GM12892 (cell line): ENCODE data around the gene IL17RC.

Experiments
- POLR2A ChIP-seq: IDR thresholded peaks from 2 replicates; pipeline ENCODE4 v1.6.1; 2011; ENCODE audit warnings: low read depth, low read length, control low read depth
- POLR2AphosphoS5 ChIP-seq: IDR thresholded peaks from 2 replicates; pipeline ENCODE4 v1.6.1; 2011; ENCODE audit warnings: low read depth, low read length, control low read depth

DNA sequence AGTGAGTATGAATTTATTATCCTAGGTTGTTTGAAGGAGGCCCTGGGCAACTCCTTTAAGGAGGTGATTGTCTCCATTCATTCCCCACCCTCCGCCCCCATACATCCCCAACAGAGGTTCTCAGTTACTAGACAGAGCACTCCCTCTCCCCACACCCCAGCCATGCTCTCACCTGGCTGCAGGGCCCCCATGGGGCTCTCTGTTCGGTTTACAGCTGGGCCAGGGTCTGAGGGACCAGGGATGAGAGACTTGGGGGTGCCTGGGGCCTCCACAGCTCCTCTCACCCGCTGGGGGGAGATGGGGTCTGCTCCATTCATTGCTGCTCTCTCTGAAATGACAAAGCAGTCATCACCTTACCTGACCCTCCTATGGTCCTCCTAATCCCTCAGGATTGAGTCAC lies 31.7 kb downstream of the IL17RC start:
- TF ChIP-seq POLR2A, result no peak
- no peak for TF ChIP-seq POLR2AphosphoS5
